Progenitor cell of endocrine pancreas (in vitro differentiated cells): Measurements from ENCODE around the gene EHBP1L1. TPM values are rescaled to one million over a fixed set of nuclear protein-coding genes. Genes with fewer than 3 reads are reported as not detected.
A peak's percentile ranks its signal among the peaks of the same experiment; 100 is the strongest.

Source experiments
- DNase-seq: peaks from one replicate; pipeline ENCODE4 v3.0.0; 2021; ENCODE audit warnings: low spot score; ENCODE audit not compliant: unreplicated experiment
- H3K27ac Mint-ChIP-seq: 2 replicates; pipeline ENCODE4 v1.8.0; 2021; ENCODE audit warnings: mild to moderate bottlenecking, moderate library complexity, mixed read lengths
- H3K27me3 Mint-ChIP-seq: 2 replicates; pipeline ENCODE4 v1.8.0; 2021; ENCODE audit warnings: mixed read lengths
- H3K36me3 Mint-ChIP-seq: 2 replicates; pipeline ENCODE4 v1.8.0; 2022; ENCODE audit warnings: mixed read lengths; ENCODE audit not compliant: insufficient read depth
- H3K4me1 Mint-ChIP-seq: 2 replicates; pipeline ENCODE4 v1.8.0; 2021; ENCODE audit warnings: low read depth, mixed read lengths
- H3K4me3 Mint-ChIP-seq: 2 replicates; pipeline ENCODE4 v1.8.0; 2021; ENCODE audit warnings: low read depth, mild to moderate bottlenecking, moderate library complexity, mixed read lengths
- H3K9me3 Mint-ChIP-seq: 2 replicates; pipeline ENCODE4 v1.8.0; 2021; ENCODE audit warnings: low read depth, mixed read lengths
- CTCF ChIP-seq: fragments of 200-600 bp; sonication (generic); IDR thresholded peaks from one replicate; pipeline ENCODE4 v1.5.0; 2021; ENCODE audit warnings: antibody characterized with exemption, mild to moderate bottlenecking; ENCODE audit not compliant: unreplicated experiment
- total RNA-seq: library from RNA; stranded (reverse); gene quantifications from 2 replicates; pipeline ENCODE4 v1.2.1, GENCODE V29; 2021

EHBP1L1 gene
- total RNA-seq, 1 donor from 2014 or later, result 13.0 TPM

- H3K36me3 Mint-ChIP-seq, result no peaks in the 10 kb centered on the region
- no peak for TF ChIP-seq CTCF
- H3K27me3 Mint-ChIP-seq, result peaks cover 40% of the 10 kb centered on the region
- H3K27ac Mint-ChIP-seq, result no peak overlapping the region
- H3K9me3 Mint-ChIP-seq, result no peaks in the 10 kb centered on the region
- H3K4me1 Mint-ChIP-seq, result peaks cover 21% of the 10 kb centered on the region
- no peak overlapping the region for H3K4me3 Mint-ChIP-seq
- no peak for DNase-seq
Observed at GRCh38 chr11:65553301-65554001, 22.4 kb upstream of the EHBP1L1 start.

GRCh38 chr11:65554057-65554818 is 21.6 kb upstream of the EHBP1L1 start:
- Mint-ChIP-seq H3K4me1 (peaks cover 21% of the 10 kb centered on the region), H3K27me3 (peaks cover 32% of the 10 kb centered on the region), H3K9me3 (no peaks in the 10 kb centered on the region), H3K4me3 (no peak overlapping the region), H3K36me3 (no peaks in the 10 kb centered on the region), H3K27ac (peak overlapping the region; percentile 82)
- no peak for DNase-seq
- TF ChIP-seq CTCF, result no peak

- Mint-ChIP-seq H3K9me3 (no peaks in the 10 kb centered on the region), H3K4me1 (peaks cover 21% of the 10 kb centered on the region), H3K27ac (peak overlapping the region; percentile 82), H3K27me3 (peaks cover 33% of the 10 kb centered on the region), H3K4me3 (no peak overlapping the region), H3K36me3 (no peaks in the 10 kb centered on the region)
- TF ChIP-seq CTCF, result no peak
- DNase-seq, result no peak
Observed at GRCh38 chr11:65554842-65555430, 20.9 kb upstream of the EHBP1L1 start.

- Mint-ChIP-seq H3K9me3 (no peaks in the 10 kb centered on the region), H3K4me3 (peak overlapping the region; percentile 55), H3K27me3 (peaks cover 41% of the 10 kb centered on the region), H3K36me3 (no peaks in the 10 kb centered on the region), H3K27ac (no peak overlapping the region), H3K4me1 (peaks cover 24% of the 10 kb centered on the region)
- DNase-seq, result no peak
- TF ChIP-seq CTCF, result no peak
Observed at GRCh38 chr11:65555693-65556231, 20.1 kb upstream of the EHBP1L1 start.
